ENCODE measurements around the gene SULF2. TPM values are rescaled to one million over a fixed set of nuclear protein-coding genes. Genes with fewer than 3 reads are reported as not detected.

SULF2 gene
- total RNA-seq, 1 donor from 2014 or later: 78.2 TPM

DNA sequence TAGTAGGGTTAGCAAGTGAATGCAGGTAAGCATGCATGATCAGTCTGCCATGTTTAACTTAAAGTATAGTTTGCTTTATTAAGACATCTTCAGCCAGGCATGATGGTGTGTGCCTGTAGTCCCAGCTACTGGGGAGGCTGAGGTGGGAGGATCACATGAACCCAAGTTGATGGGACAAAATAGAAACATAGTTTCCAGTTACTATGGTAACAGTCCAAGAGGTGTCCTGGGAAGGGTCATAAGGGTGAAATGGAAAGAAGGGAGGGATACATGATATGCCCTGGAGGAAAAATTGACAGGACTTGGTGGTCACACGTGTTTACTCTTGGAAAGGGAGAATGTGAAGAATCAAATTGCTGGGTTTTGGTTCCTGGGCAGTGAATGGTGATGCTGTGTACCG lies 139.6 kb downstream of the SULF2 start:
- Histone ChIP-seq H3K27me3 (ENCODE audit: control insufficient read depth, insufficient read depth, low read length) (no peaks in the 10 kb centered on the region), H3K36me3 (ENCODE audit: control insufficient read depth, insufficient read depth, low read length) (no peaks in the 10 kb centered on the region), H3K4me3 (ENCODE audit: low read depth, low read length) (no peak overlapping the region)
- no peak for DNase-seq (ENCODE audit: low read depth)
- TF ChIP-seq, protein P1, sequence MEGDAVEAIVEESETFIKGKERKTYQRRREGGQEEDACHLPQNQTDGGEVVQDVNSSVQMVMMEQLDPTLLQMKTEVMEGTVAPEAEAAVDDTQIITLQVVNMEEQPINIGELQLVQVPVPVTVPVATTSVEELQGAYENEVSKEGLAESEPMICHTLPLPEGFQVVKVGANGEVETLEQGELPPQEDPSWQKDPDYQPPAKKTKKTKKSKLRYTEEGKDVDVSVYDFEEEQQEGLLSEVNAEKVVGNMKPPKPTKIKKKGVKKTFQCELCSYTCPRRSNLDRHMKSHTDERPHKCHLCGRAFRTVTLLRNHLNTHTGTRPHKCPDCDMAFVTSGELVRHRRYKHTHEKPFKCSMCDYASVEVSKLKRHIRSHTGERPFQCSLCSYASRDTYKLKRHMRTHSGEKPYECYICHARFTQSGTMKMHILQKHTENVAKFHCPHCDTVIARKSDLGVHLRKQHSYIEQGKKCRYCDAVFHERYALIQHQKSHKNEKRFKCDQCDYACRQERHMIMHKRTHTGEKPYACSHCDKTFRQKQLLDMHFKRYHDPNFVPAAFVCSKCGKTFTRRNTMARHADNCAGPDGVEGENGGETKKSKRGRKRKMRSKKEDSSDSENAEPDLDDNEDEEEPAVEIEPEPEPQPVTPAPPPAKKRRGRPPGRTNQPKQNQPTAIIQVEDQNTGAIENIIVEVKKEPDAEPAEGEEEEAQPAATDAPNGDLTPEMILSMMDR (IDR thresholded peaks at IDR 0.05; ENCODE audit: insufficient read depth, low read length, poor library complexity, severe bottlenecking): no peak

DNA sequence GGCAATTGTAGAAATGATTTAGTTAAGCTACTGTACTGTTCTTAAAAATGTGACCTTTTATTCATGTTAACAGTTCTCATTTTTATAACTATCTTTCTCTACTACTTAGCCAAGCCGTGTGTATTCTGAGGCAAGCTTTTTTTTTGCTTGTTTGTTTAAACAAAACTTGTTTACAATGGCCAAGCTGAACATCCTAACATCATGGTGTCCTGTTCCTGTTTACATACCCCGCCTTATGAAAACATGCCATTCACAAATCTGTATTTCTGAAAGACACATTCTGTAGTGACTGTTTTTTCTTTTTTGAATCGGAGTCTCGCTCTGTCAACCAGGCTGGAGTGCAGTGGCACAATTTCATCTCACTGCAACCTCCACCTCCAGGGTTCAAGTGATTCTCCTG lies 142.7 kb downstream of the SULF2 start:
- DNase-seq (ENCODE audit: low read depth): no peak
- no peak overlapping the region for H3K4me3 ChIP-seq (ENCODE audit: low read depth, low read length)
- TF ChIP-seq, protein P1 (IDR thresholded peaks at IDR 0.05; ENCODE audit: insufficient read depth, low read length, poor library complexity, severe bottlenecking): no peak
- H3K36me3 ChIP-seq (ENCODE audit: control insufficient read depth, insufficient read depth, low read length): peaks cover 1% of the 10 kb centered on the region
- H3K27me3 ChIP-seq (ENCODE audit: control insufficient read depth, insufficient read depth, low read length): no peaks in the 10 kb centered on the region

DNA sequence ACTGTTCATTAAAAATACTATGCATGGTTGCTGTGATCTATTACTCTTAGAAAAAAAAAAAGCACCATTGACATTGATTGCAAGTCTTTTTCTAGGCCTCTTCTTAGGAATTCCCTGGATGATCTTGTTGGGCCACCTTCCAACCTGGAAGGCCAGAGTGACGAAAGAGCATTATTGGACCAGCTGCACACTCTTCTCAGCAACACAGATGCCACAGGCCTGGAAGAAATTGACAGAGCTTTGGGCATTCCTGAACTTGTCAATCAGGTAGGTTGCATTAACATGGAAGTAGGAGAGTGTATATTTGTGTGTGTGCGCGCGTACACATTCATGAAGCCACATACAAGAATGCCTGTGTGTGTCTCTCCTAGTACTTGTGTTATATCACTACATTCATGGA lies 143.2 kb downstream of the SULF2 start:
- DNase-seq (ENCODE audit: low read depth): no peak
- no peaks in the 10 kb centered on the region for H3K27me3 ChIP-seq (ENCODE audit: control insufficient read depth, insufficient read depth, low read length)
- H3K36me3 ChIP-seq (ENCODE audit: control insufficient read depth, insufficient read depth, low read length): peaks cover 1% of the 10 kb centered on the region
- no peak overlapping the region for H3K4me3 ChIP-seq (ENCODE audit: low read depth, low read length)
- TF ChIP-seq, protein P1 (IDR thresholded peaks at IDR 0.05; ENCODE audit: insufficient read depth, low read length, poor library complexity, severe bottlenecking): no peak

DNA sequence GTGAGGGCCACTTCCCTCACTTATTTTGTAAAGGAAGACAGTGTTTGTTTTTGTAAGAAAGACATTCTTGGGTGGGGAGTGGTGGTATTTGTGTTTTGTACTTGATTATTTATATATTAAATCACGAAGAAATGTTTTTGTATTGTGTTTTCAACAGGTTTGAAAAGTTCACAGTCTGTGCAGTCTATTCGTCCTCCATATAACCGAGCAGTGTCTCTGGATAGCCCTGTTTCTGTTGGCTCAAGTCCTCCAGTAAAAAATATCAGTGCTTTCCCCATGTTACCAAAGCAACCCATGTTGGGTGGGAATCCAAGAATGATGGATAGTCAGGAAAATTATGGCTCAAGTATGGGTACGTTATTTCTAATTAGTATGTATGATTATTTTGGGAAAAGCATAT lies 146.4 kb downstream of the SULF2 start:
- Histone ChIP-seq H3K36me3 (ENCODE audit: control insufficient read depth, insufficient read depth, low read length) (peaks cover 3% of the 10 kb centered on the region), H3K4me3 (ENCODE audit: low read depth, low read length) (no peak overlapping the region), H3K27me3 (ENCODE audit: control insufficient read depth, insufficient read depth, low read length) (no peaks in the 10 kb centered on the region)
- DNase-seq (ENCODE audit: low read depth): no peak
- TF ChIP-seq, protein P1 (IDR thresholded peaks at IDR 0.05; ENCODE audit: insufficient read depth, low read length, poor library complexity, severe bottlenecking): no peak

DNA sequence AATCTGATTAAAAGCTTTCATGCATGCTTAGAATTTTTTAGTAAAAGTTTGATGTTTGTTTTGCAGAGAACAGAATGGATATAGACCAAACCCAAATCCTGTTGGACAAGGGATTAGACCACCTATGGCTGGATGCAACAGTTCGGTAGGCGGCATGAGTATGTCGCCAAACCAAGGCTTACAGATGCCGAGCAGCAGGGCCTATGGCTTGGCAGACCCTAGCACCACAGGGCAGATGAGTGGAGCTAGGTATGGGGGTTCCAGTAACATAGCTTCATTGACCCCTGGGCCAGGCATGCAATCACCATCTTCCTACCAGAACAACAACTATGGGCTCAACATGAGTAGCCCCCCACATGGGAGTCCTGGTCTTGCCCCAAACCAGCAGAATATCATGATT lies 150.0 kb downstream of the SULF2 start:
- no peak for DNase-seq (ENCODE audit: low read depth)
- Histone ChIP-seq H3K36me3 (ENCODE audit: control insufficient read depth, insufficient read depth, low read length) (peaks cover 3% of the 10 kb centered on the region), H3K27me3 (ENCODE audit: control insufficient read depth, insufficient read depth, low read length) (no peaks in the 10 kb centered on the region), H3K4me3 (ENCODE audit: low read depth, low read length) (no peak overlapping the region)
- TF ChIP-seq, protein P1 (IDR thresholded peaks at IDR 0.05; ENCODE audit: insufficient read depth, low read length, poor library complexity, severe bottlenecking): no peak

DNA sequence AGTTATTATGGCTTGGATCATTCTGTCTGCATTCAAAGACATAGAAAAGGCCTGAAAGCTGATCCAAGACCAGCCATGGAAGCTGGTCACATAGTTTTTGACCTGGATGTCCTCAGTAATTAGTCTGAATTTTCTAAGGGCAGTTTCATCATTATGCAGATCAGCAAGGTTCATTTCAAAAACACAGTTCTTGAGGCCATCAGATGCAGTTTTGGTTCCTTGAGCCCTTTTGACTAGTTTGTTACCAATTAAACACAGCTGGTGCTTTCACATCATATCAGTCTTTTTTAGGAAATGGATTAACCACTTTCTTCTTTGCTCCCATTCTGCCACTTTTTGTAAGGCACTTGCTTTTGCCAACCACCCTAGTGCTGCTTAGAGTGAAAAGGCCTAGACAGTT lies 154.2 kb downstream of the SULF2 start:
- DNase-seq (ENCODE audit: low read depth): no peak
- Histone ChIP-seq H3K36me3 (ENCODE audit: control insufficient read depth, insufficient read depth, low read length) (peaks cover 2% of the 10 kb centered on the region), H3K27me3 (ENCODE audit: control insufficient read depth, insufficient read depth, low read length) (no peaks in the 10 kb centered on the region), H3K4me3 (ENCODE audit: low read depth, low read length) (no peak overlapping the region)
- TF ChIP-seq, protein P1 (IDR thresholded peaks at IDR 0.05; ENCODE audit: insufficient read depth, low read length, poor library complexity, severe bottlenecking): no peak
